Left forelimb (tissue), 1 donor: ENCODE data around the gene LMX1B.
"Not testable (repeated sequence)": the region's sequence is repeated elsewhere in the genome, so short reads cannot be mapped to it uniquely, and the experiment has no call there.

Experiments
- DNase-seq: peaks from one replicate; pipeline ENCODE4 v3.0.0-alpha.2; 2018; ENCODE audit warnings: low spot score

Gene LMX1B

DNA sequence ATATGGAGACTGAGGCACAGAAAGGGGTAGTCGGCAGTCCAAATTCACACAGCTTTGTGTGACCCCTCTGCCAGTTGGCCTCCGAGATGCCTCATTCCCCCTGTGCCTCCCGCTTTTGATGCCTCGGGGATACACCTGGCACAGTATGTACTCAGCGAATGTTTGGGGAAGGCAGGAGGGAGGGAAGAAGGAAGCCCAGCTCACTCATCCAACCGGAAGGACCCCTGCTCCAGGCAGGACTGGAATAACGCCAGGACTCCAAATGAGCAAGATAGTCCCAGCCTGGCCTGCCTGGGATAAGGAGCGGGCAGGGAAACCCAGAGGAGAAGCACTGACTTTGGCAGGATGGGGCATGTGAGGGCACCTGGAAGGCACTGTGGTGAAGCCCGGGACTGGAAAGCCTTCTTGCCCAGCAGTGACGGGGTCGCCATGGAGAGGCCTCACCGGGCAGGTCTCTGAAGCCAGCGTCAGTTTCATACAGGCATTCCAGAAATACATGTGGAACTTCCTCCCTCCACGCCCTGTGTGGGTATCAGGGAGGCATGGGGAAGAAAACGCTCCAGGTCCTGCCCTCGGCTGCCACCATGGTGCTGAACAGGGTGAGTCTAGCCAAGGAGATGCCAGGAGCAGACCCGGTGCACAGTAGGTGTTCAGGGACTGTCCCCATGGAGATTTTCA, 20.3 kb downstream of the LMX1B start:
- no peak for DNase-seq

- no peak for DNase-seq
Measured at GRCh38 chr9:126635061-126635460, 21.3 kb downstream of the LMX1B start.

DNA sequence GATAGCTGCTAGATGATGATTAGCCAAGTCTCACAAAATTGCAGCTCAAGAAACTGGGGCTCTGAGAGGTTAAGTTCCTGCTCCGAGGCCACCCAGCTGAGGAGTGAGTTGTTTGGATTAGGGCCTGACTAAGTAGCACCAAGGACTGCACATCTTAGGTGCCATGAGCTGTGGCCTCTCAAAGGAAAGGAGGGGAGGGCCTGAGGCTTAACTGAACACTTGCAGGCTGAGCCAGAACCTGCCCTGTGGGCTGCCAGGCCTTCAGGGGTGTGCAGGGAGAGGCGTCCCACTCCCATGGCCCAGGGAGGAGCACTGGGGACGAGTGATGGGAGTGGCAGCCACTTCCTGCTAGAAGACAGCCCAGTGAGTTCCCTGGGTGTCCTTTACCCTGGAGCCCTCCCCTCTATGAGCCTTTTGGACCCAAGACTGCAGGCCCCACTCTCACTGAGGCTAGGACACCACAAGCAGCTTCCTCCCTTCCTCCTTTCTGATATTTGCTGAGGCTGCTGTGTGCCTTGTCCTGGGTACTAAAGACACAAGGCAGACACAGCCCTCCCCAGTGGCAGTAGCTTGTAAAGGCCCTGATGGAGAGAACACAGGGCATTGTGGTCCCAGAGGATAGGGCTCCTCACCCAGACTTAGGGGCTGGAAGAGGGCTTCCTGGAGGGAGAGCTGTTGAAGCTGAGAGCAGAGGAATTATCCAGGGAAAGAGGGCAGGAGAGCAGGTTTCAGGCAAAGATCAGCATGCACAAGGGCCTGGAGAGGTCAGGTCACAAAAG, 22.1 kb downstream of the LMX1B start:
- no peak for DNase-seq

DNA sequence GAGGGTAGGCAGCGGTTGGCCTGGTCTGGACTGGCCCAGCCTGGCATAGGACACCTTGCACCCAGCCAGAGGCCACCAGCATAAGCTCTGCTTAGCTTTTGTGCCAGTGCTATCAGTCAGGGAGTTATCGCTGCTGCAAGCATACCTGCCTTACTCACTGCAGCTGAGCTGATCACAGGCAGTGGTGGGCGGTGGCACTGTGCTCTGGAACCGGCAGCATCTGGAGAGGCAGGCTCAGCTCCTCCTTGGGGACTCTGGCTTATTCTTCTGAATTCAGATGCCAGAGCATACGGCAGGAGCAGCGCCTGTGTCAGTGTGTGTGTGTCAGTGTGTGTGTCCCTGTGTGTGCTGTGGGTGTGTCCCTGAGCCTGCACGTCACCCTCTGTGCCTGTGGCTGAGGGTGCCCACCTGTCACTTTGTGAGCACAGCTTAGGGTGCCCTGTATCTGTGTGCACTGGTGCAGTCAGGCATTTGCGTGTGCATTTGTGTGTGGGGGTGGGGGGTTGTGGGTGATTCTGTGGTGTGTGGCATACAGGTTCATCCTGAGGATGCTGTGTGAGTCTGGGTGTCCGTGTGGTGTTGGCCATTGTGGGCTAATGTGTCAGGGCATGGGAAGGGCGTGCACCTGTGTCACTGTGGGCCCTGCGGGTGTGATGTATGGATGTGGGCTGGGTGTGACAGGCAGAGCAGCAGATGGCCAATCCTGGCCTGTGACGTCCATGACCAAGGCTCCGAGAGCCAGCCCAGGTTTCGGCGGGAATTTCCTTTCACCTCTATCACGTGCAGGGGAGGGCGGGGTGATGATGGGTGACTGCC, 23.5 kb downstream of the LMX1B start:
- DNase-seq = no peak

GRCh38 chr9:126638571-126639132, 24.9 kb downstream of the LMX1B start:
- no peak for DNase-seq

DNA sequence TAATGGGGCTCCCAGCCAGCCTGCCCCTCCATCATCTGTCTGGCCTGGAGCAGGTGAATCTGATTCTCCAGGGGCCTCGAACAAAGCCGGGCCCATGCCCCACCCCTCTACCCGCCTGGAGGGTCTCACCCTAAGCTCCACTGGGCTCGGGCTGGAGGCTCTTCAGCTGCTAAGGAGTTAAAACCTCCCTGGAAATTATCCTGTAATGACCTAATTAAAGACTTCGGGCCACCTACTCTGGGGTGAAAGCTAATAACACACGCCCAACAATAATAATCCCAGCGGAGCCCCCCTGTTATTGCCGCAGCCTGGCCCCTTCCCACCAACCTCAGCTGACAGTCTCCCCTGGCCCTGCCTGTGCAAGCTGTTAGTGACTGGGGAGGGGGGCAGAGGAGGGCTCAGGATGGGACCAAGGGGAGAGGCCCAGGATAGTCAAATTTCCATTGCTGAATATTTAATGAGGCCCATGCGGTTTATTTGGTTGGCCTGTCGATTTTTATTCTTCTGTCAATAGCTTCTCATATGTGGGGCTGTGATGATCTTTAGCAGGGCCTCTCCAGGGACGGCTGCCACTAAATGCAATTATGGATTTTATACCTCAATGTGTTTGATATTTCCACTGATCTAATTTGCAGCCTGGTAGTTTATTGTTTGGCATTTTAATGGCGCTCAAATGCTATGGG, 25.7 kb downstream of the LMX1B start:
- no peak for DNase-seq

DNA sequence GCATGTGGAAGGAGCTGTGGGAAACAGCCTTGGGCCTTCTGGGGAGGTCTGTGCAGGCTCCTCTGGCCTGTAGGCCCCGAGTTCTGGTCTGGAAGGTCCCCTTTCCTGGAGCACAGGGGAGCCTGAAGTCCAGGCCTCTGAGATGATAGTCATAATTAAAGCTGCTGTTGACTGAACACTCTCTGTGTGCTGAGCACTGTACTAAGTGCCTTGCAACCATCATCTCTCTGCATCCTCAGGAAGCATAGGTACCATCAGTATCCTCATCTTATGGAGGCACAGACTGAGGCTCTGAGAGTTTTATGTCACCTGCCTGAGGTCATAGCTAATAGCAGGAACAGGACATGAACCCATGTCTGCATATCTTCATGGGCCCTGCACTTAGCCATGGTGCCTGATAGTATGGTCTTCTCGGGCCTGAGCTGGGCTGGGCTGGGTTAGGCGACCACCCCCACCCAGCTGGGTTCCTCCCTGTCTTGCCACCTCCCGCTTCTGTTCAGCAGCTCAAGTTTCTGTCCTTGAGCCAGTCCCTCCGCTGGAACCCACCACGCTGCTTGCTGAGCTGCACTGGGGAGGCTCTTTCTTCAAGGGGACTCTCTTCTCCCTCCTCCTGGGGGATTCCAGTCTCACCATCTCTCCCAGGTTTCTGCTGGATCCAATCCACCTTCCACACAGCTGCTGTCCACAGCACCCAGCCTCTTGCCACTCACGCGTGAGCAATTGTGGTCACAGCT, 27.6 kb downstream of the LMX1B start:
- DNase-seq = no peak

GRCh38 chr9:126642010-126642744, 28.4 kb downstream of the LMX1B start:
- no peak for DNase-seq

- no peak for DNase-seq
Measured at GRCh38 chr9:126642839-126643238, 29.1 kb downstream of the LMX1B start.

- no peak for DNase-seq
Measured at GRCh38 chr9:126643945-126644527, 30.3 kb downstream of the LMX1B start.

GRCh38 chr9:126646162-126646561, 32.4 kb downstream of the LMX1B start:
- DNase-seq = no peak

DNA sequence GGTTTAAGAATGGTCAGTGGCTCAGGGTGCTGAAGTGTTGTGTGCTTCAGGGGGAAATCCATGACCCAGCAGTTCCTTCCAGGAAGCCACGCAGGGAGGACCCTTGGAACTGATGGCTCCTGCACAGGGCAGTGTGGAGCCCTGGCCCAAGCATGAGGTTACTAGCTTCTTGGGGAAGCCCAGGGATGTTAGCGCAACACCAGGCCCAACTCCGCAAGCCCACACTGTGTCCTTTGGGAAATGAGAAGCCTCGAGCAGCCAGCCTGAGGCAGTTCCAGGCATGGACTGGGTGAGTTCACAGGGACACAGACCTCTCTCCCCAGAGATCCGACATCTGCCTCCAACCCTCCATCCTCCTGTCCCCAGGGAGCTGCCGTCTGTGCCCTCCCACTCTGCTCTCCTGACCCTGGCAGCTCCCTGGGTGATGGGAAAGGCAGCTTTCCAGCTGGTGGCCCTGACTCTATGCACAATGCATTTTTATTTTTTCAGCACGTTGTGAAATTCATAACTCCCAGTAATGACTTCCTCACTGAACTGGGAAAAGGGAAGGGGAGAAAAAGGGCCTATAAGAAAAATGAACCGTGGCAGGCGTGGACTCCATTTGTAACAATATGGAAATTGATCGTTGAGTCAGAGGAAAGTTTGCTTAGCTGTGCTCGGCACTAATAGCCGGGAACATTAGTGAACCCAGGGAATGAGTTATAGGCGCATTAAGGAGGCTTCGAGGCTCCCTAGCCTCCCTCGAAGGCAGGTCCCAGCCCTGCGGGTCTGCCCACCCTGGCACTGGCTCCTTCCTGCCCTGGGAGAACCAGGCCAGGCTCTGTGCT, 34.1 kb downstream of the LMX1B start:
- no peak for DNase-seq

- DNase-seq = no peak
Measured at GRCh38 chr9:126649477-126649876, 35.7 kb downstream of the LMX1B start.

GRCh38 chr9:126650404-126651341, 36.9 kb downstream of the LMX1B start:
- no peak for DNase-seq

DNA sequence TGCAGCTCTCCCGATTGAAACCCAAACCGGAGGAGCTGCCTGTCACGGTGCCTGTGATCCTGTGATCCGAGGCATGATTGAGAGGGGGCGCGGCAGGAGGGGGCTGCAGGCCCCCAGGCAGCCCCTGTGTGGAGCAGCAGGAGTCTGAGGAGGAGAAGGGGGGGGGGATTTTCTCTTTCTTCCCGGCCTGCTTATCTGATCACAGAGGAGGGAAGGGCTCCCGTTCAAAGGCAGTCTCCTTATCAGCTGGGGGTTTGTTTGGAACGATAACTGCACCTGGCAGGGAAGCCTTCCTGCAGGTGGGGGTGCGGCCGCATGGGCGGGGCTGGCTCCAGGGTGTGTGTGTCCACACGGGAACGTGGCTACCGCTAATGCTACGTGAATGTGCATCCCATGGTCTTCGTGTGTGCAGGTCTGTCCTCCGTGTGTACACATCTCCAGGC, 38.4 kb downstream of the LMX1B start:
- DNase-seq = no peak

GRCh38 chr9:126654124-126654523, 40.4 kb downstream of the LMX1B start:
- no peak for DNase-seq

DNA sequence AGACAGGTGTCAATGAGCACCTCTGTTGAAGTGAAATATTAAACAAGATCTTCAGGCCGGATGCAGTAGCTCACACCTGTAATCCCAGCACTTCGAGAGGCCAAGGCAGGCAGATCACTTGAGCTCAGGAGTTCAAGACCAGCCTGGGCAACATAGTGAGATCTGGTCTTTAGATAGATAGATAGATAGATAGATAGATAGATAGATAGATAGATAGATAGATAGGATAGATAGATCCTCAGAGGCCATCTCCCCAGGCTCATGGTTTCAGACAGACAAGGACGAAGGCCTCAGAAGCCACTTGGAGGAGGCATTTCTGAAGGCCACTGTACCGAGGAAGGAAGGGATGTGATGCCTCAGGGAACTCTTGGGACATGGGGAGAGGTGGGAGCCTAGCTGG, 42.5 kb downstream of the LMX1B start:
- DNase-seq = not testable (repeated sequence)
